K562 (cell line): Measurements from ENCODE around the gene COPG2. TPM values are rescaled to one million over a fixed set of nuclear protein-coding genes. Genes with fewer than 3 reads are reported as not detected.

Source experiments
- ATAC-seq: fragments of 200-7000 bp; cut with Tn5 transposase; 3 replicates; pipeline ENCODE4 v1.9.1; 2020; ENCODE audit warnings: moderate library complexity
- BruUV-seq: library from RNA; stranded (reverse); fragments of 400-500 nt; replicated peaks from 2 replicates; lab custom pipeline; 2021; lab: Mats Ljungman, UMichigan
- CTCF ChIA-PET: fragments of 300-600 bp; formaldehyde crosslinking; extraction: SDS; loops from one replicate; lab custom pipeline; 2021; ENCODE audit warnings: low intra/inter-chr PET ratio; lab: Yijun Ruan, JAX
- POLR2A ChIA-PET: fragments of 300-600, 350-650 bp; sonication (Branson Sonifier 250); formaldehyde crosslinking; extraction: SDS; loops from one replicate; lab custom pipeline; 2021; ENCODE audit warnings: antibody characterized with exemption, inconsistent platforms; lab: Yijun Ruan, JAX
- DNase-seq, 4 experiments: peaks; one replicate each; pipeline versions ENCODE4 v3.0.0 to v3.0.0-alpha.2; 2011 to 2018; ENCODE audit warnings: low spot score in 3 of 4, mixed read lengths in 3 of 4; ENCODE audit errors: extremely low read depth in 1 of 4
- FAIRE-seq: peaks from 2 replicates; lab custom pipeline; 2011; peaks lifted over from hg19 to GRCh38; lab: Jason Lieb, UNC
- H2AFZ ChIP-seq: 2 replicates; pipeline ENCODE4 v1.6.0; 2011; ENCODE audit warnings: low read depth, low read length, control low read depth, inconsistent platforms
- H3K27ac ChIP-seq: fragments of 200-600 bp; 3 replicates; pipeline ENCODE4 v1.8.0; 2011; ENCODE audit warnings: low read depth, mild to moderate bottlenecking, control low read depth, inconsistent platforms, low read length, moderate library complexity, mixed read lengths; ENCODE audit errors: extremely low read depth
- H3K27me3 ChIP-seq, 2 experiments: fragments of 300-600 bp in 1 of 2; 2 replicates in 1 of 2; 3 replicates in 1 of 2; pipeline versions ENCODE4 v1.6.0 to v1.8.0; 2011; ENCODE audit warnings: inconsistent platforms in 2 of 2, low read length in 2 of 2, mild to moderate bottlenecking in 1 of 2, mixed read lengths in 1 of 2, moderate library complexity in 1 of 2; ENCODE audit not compliant: control insufficient read depth in 2 of 2, insufficient read depth in 2 of 2
- H3K36me3 ChIP-seq: fragments of 300-600 bp; 3 replicates; pipeline ENCODE4 v1.8.0; 2011; ENCODE audit warnings: mild to moderate bottlenecking, low read length, inconsistent platforms; ENCODE audit not compliant: control insufficient read depth, insufficient read depth
- H3K4me1 ChIP-seq, 2 experiments: fragments of 200-600 bp in 1 of 2; replicated peaks in 1 of 2; 2 replicates in 1 of 2; 3 replicates in 1 of 2; pipeline versions ENCODE4 v1.5.1 to v1.8.0; 2011; ENCODE audit warnings: inconsistent platforms in 2 of 2, low read length in 2 of 2, mild to moderate bottlenecking in 1 of 2, mixed read lengths in 1 of 2, moderate library complexity in 1 of 2; ENCODE audit not compliant: control insufficient read depth in 2 of 2, insufficient read depth in 2 of 2
- H3K4me2 ChIP-seq: 2 replicates; pipeline ENCODE4 v1.6.1; 2011; ENCODE audit warnings: low read length, control low read depth, inconsistent platforms, mixed read lengths; ENCODE audit not compliant: insufficient read depth
- H3K4me3 ChIP-seq: fragments of 200-600 bp; sonication (generic), shearing (Covaris generic); 2 replicates; pipeline ENCODE4 v1.5.1; 2016; ENCODE audit warnings: control low read depth, inconsistent platforms
- H3K79me2 ChIP-seq: fragments of 200-600 bp; 3 replicates; pipeline ENCODE4 v1.8.0; 2011; ENCODE audit warnings: low read length, inconsistent platforms; ENCODE audit not compliant: control insufficient read depth, insufficient read depth
- H3K9ac ChIP-seq, 2 experiments: 2 replicates each; pipeline versions ENCODE4 v1.6.0 to v1.6.1; 2011; ENCODE audit warnings: low read depth in 2 of 2, low read length in 2 of 2, control low read depth in 1 of 2, inconsistent platforms in 1 of 2, mild to moderate bottlenecking in 1 of 2, mixed read lengths in 1 of 2; ENCODE audit not compliant: insufficient read depth in 1 of 2
- H3K9me1 ChIP-seq: one replicate; pipeline ENCODE4 v1.6.0; 2011; ENCODE audit warnings: inconsistent platforms, mild to moderate bottlenecking, low read length, moderate library complexity; ENCODE audit not compliant: control insufficient read depth, insufficient read depth
- H3K9me3 ChIP-seq: replicated peaks from 2 replicates; pipeline ENCODE4 v1.5.1; 2011; ENCODE audit warnings: low read depth, low read length, inconsistent platforms; ENCODE audit not compliant: control insufficient read depth, insufficient read depth
- H4K20me1 ChIP-seq: replicated peaks from 2 replicates; pipeline ENCODE4 v1.6.1; 2011; ENCODE audit warnings: low read length, inconsistent platforms, mixed read lengths; ENCODE audit not compliant: control insufficient read depth, insufficient read depth
- ARID3A ChIP-seq: IDR thresholded peaks from 2 replicates; pipeline ENCODE4 v1.6.1; 2012; ENCODE audit warnings: low read depth, low read length, improper control_type of control experiment, borderline replicate concordance
- MCM3 ChIP-seq: fragments of 450-650 bp; IDR thresholded peaks from 2 replicates; pipeline ENCODE4 v1.6.1; 2016
- NFIC ChIP-seq: fragments of 450-650 bp; IDR thresholded peaks from 2 replicates; pipeline ENCODE4 v1.6.1; 2017; ENCODE audit warnings: mild to moderate bottlenecking, inconsistent platforms
- NFIX ChIP-seq: fragments of 250-450 bp; sonication (Bioruptor Pico); IDR thresholded peaks from 2 replicates; pipeline ENCODE4 v1.4.0; 2020; ENCODE audit warnings: low read depth, mild to moderate bottlenecking, moderate library complexity
- WGBS: fragments of 100-300 bp; shearing (Covaris generic); methylation state at CpG from one replicate; pipeline ENCODE4 v1.1.6; 2016; ENCODE audit warnings: low coverage, mixed read lengths; ENCODE audit not compliant: insufficient coverage; ENCODE audit errors: missing lambda C conversion rate; 5-methylcytosine and 5-hydroxymethylcytosine counted together
- in situ Hi-C: fragments of 300-500 bp; cut with MboI; formaldehyde crosslinking; loops from 4 replicates; pipeline ENCODE4 v1.15.0; 2018; ENCODE audit warnings: inconsistent platforms, mixed read lengths
- intact Hi-C: fragments of 100-400 bp; cut with micrococcal nuclease; formaldehyde crosslinking; loops from 2 replicates; pipeline ENCODE4 v1.14.2; 2022
- polyA plus RNA-seq, 8 experiments: library from polyadenylated mRNA; depleted of rRNA in 4 of 8; stranded (reverse) in 5 of 8; unstranded in 3 of 8; fragments of >200 nt; fragmentation: Nextera tagmentation in 2 of 8; fragmentation: Illumina TruSeq in 1 of 8; extraction: Ambion mirVana in 2 of 8; extraction: Trizol in 1 of 8; gene quantifications; 2 replicates each; pipeline versions ENCODE4 v1.2.1 to v1.2.3, GENCODE V29; 2011 to 2014; ENCODE audit warnings: inconsistent platforms in 1 of 8, missing spikeins in 1 of 8
- total RNA-seq, 7 experiments: library from RNA; depleted of rRNA in 6 of 7; stranded (reverse); fragments of >200 nt in 6 of 7; fragmentation: Illumina TruSeq in 2 of 7; extraction: Trizol in 2 of 7; gene quantifications; 2 replicates each; pipeline versions ENCODE4 v1.2.1 to v1.2.3, GENCODE V29; 2011 to 2021; ENCODE audit warnings: low replicate concordance in 1 of 7

Gene COPG2
- total and polyA plus RNA-seq, 9 of the 15 experiments (the other 6 are each of a cell fraction or from before 2014, with no cell fraction given), result 6.6 to 104 (median 32.5) TPM

- FAIRE-seq, result no peak
- H3K27ac ChIP-seq, result no peak overlapping the region
- H3K36me3 ChIP-seq, result peaks cover 13% of the 10 kb centered on the region; the same call in 1 of the 3 replicates
- no peaks in the 10 kb centered on the region for H3K9me1 ChIP-seq
- H3K9me3 ChIP-seq, result no peaks in the 10 kb centered on the region
- H3K9ac ChIP-seq, result no peak overlapping the region
- POLR2A ChIA-PET, result interaction anchor here (0.6 kb wide), 1 partner anchor 106 kb away, joined by 3 read pairs; no protein-coding TSS in a partner anchor
- BruUV-seq, result TSS peak; percentile 69
- H3K4me2 ChIP-seq, result no peak overlapping the region
- intact Hi-C loops (no loop called here), in situ Hi-C loops (no loop called here)
- no peak for DNase-seq
- CTCF ChIA-PET, result interaction anchor here (0.7 kb wide), 1 partner anchor 184 kb away, joined by 3 read pairs; no protein-coding TSS in a partner anchor
- H4K20me1 ChIP-seq, result no peaks in the 10 kb centered on the region
- H3K4me1 ChIP-seq, result no peaks in the 10 kb centered on the region
- no peak for ATAC-seq
- no peak for TF ChIP-seq MCM3
- peak; percentile 94 for TF ChIP-seq NFIC
- TF ChIP-seq NFIX, result peak; percentile 60
- H3K27me3 ChIP-seq, result no peaks in the 10 kb centered on the region
- H3K4me3 ChIP-seq, result no peak overlapping the region
- H2AFZ ChIP-seq, result no peak overlapping the region
- H3K79me2 ChIP-seq, result no peaks in the 10 kb centered on the region
- WGBS, result 84% methylated on average over 3 of the region's 3 CpGs
Measured at GRCh38 chr7:130506358-130506757, 162.2 kb downstream of the COPG2 start.

GRCh38 chr7:130505753-130506152 is 162.8 kb downstream of the COPG2 start:
- no peak overlapping the region for H3K4me2 ChIP-seq
- BruUV-seq, result no TSS peak
- CTCF ChIA-PET, result no interaction called here
- H3K27ac ChIP-seq, result no peak overlapping the region
- no peaks in the 10 kb centered on the region for H3K9me1 ChIP-seq
- in situ Hi-C loops, result no loop called here
- H3K36me3 ChIP-seq, result peaks cover 13% of the 10 kb centered on the region; the same call in 1 of the 3 replicates
- POLR2A ChIA-PET, result interaction anchor here (0.6 to 1.7 kb wide), 4 partner anchors 11 to 107 kb away, joined by 3 to 6 read pairs (median 3); no protein-coding TSS in a partner anchor
- FAIRE-seq, result no peak
- no peak overlapping the region for H2AFZ ChIP-seq
- H3K9ac ChIP-seq, result no peak overlapping the region
- H3K9me3 ChIP-seq, result no peaks in the 10 kb centered on the region
- no peaks in the 10 kb centered on the region for H3K4me1 ChIP-seq
- no peaks in the 10 kb centered on the region for H4K20me1 ChIP-seq
- no peak overlapping the region for H3K4me3 ChIP-seq
- DNase-seq, result no peak
- no peak for ATAC-seq
- intact Hi-C loops, result no loop called here
- TF ChIP-seq ARID3A, result no peak
- no peaks in the 10 kb centered on the region for H3K79me2 ChIP-seq
- H3K27me3 ChIP-seq, result no peaks in the 10 kb centered on the region
